ENCODE measurements around the gene SRRM5. TPM values are rescaled to one million over a fixed set of nuclear protein-coding genes. Genes with fewer than 3 reads are reported as not detected.

SRRM5 gene
- total RNA-seq, 4 donors from 2014 or later, result 0.13 to 0.42 (median 0.25) TPM

GRCh38 chr19:43606569-43607229 lies 5.2 kb upstream of the SRRM5 start:
- no peaks in the 10 kb centered on the region for H3K4me1 ChIP-seq
- no peaks in the 10 kb centered on the region for H3K9me3 ChIP-seq
- DNase-seq (ENCODE audit: extremely low spot score), result no peak
- WGBS, result 92% methylated on average over 7 of the region's 7 CpGs
- no peak overlapping the region for H3K4me3 ChIP-seq
- H3K27me3 ChIP-seq, result no peaks in the 10 kb centered on the region
- intact Hi-C loops (cut with DNase I), result no loop called here
- no peak overlapping the region for H3K27ac ChIP-seq (replicated peaks in 1 of 4)
- peaks cover 14 to 55% (median 34%) of the 10 kb centered on the region in 4 donors for H3K36me3 ChIP-seq
- TF ChIP-seq POLR2AphosphoS5 (IDR thresholded peaks at IDR 0.05) (no peak), EP300 (IDR thresholded peaks at IDR 0.05) (no peak), CTCF (IDR thresholded peaks at IDR 0.05) (no peak), POLR2A (IDR thresholded peaks at IDR 0.05; ENCODE audit: low read depth) (no peak)

GRCh38 chr19:43607238-43608205 lies 4.4 kb upstream of the SRRM5 start:
- TF ChIP-seq POLR2AphosphoS5 (IDR thresholded peaks at IDR 0.05), result no peak
- no peak for TF ChIP-seq EP300 (IDR thresholded peaks at IDR 0.05)
- TF ChIP-seq CTCF (IDR thresholded peaks at IDR 0.05), result no peak
- no peak for TF ChIP-seq POLR2A (IDR thresholded peaks at IDR 0.05; ENCODE audit: low read depth)
- Histone ChIP-seq H3K4me1 (peaks cover 0 to 6% (median 0%) of the 10 kb centered on the region in 4 donors), H3K36me3 (peaks cover 16 to 55% (median 38%) of the 10 kb centered on the region in 4 donors), H3K9me3 (no peaks in the 10 kb centered on the region), H3K4me3 (no peak overlapping the region), H3K27me3 (no peaks in the 10 kb centered on the region), H3K27ac (replicated peaks in 1 of 4) (no peak overlapping the region)
- 74% methylated on average over 25 of the region's 28 CpGs for WGBS
- DNase-seq (ENCODE audit: extremely low spot score), result no peak
- intact Hi-C loops (cut with DNase I), result no loop called here

GRCh38 chr19:43609872-43610271 lies 2.0 kb upstream of the SRRM5 start:
- H3K36me3 ChIP-seq, result peaks cover 23 to 60% (median 52%) of the 10 kb centered on the region in 4 donors
- H3K9me3 ChIP-seq, result no peaks in the 10 kb centered on the region
- no peak for TF ChIP-seq CTCF (IDR thresholded peaks at IDR 0.05)
- no peak for TF ChIP-seq POLR2AphosphoS5 (IDR thresholded peaks at IDR 0.05)
- no peak for TF ChIP-seq POLR2A (IDR thresholded peaks at IDR 0.05; ENCODE audit: low read depth)
- TF ChIP-seq EP300 (IDR thresholded peaks at IDR 0.05), result no peak
- H3K4me1 ChIP-seq, result peaks cover 0 to 12% (median 2%) of the 10 kb centered on the region in 4 donors
- no peak overlapping the region for H3K27ac ChIP-seq (replicated peaks in 1 of 4)
- intact Hi-C loops (cut with DNase I), result no loop called here
- 75% methylated on average over 7 of the region's 7 CpGs for WGBS
- no peak overlapping the region for H3K4me3 ChIP-seq
- no peak for DNase-seq (ENCODE audit: extremely low spot score)
- H3K27me3 ChIP-seq, result no peaks in the 10 kb centered on the region

- Histone ChIP-seq H3K9me3 (no peaks in the 10 kb centered on the region), H3K4me3 (no peak overlapping the region), H3K27ac (replicated peaks in 1 of 4) (no peak overlapping the region), H3K27me3 (no peaks in the 10 kb centered on the region), H3K4me1 (peaks cover 0 to 18% (median 4%) of the 10 kb centered on the region in 4 donors), H3K36me3 (peaks cover 23 to 60% (median 52%) of the 10 kb centered on the region in 4 donors)
- WGBS, result 72% methylated on average over 3 of the region's 3 CpGs
- DNase-seq (ENCODE audit: extremely low spot score), result no peak
- intact Hi-C loops (cut with DNase I), result no loop called here
- TF ChIP-seq EP300 (IDR thresholded peaks at IDR 0.05) (no peak), CTCF (IDR thresholded peaks at IDR 0.05) (no peak), POLR2A (IDR thresholded peaks at IDR 0.05; ENCODE audit: low read depth) (no peak)
Observed at GRCh38 chr19:43610493-43610892, 1.4 kb upstream of the SRRM5 start.

Measured in esophagus muscularis mucosa (tissue), 4 donors.